GDM1 (cell line): Measurements from ENCODE around the gene RNF121.

Source experiments
- DNase-seq: peaks from one replicate; lab custom pipeline; 2025; lab: John Stamatoyannopoulos, UW

RNF121 gene

DNA sequence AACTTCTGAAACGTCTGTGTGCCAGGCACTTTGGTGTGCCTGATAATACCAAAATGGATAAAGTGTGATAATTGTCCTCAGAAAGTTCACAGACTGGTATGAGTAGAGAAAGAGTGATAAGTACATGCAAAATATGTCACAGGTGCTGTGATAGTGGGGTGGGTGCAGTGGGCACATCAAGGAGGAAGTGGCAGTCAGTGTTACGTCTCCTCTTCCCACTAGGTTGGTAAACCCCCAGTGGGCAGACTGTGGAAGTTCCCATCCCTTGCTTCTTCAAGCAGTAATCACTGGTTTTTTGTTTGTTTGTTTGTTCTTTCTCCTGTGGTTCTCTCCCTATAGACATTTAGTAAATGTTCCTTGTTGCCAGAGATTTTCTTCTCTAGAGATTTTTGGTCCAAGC, 5.4 kb downstream of the RNF121 start:
- DNase-seq = no peak

DNA sequence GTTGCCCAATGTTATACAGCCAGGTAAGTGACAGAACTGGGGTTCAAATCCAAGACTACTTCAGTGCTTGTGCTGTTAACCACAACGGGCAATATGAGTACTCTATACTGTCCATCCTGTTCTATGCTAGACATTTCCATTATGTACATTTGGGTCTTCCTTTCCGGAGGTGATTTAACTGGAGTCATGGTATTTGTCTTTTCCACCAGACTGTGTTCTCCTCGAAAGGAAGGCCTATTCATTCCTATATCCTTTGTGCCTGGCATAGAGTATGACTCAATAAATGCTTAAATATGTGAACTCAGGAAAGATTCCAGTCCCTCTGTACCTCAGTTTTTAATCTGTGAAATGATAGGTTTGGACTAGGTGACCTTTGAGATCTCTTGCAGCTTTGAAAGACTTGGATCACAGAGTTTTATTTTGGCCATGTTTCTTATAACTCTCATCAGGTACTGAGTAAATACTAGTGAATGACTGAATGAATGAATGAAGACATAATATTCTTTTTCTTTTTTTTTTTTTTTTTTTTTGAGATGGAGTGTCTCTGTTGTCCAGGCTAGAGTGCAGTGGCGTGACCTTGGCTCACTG, 6.6 kb downstream of the RNF121 start:
- no peak for DNase-seq

DNA sequence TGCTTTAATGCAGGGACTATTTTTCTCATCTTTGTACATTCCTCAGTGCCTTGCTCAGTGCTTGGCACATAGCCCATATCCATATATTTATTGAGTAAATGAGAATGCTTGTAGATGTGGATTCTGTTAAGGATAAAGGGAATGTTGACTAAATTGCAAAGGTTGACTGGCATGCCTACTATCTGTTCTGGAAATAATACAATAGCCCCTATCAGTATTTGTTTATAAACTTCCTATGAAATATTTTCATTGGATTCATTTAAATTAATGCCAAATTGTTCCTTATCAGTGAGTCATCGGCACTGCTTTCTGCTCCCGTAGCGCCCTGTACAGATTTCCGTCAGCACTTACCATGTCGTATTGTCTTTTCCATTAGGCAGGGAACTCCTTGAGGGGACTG, 8.0 kb downstream of the RNF121 start:
- DNase-seq = no peak

DNA sequence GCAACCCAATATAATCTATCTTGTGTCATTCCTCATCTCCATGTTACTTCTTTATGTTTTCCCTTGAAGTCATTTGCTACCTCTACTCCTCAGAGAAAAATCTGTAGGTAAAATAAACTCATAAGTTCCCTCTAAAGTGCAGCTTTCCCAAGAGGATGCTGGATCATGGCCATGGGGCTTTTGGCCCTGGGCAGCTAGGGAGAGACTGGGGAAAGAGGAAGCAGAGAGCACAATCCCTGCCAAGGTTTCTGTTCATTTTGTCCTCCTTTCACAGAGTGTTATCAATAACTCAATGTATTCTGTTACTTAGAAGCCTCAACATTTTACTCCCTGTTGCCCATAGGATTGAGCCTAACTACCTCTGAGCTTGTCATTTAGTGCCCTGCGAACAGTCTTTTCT, 9.0 kb downstream of the RNF121 start:
- DNase-seq = no peak

DNA sequence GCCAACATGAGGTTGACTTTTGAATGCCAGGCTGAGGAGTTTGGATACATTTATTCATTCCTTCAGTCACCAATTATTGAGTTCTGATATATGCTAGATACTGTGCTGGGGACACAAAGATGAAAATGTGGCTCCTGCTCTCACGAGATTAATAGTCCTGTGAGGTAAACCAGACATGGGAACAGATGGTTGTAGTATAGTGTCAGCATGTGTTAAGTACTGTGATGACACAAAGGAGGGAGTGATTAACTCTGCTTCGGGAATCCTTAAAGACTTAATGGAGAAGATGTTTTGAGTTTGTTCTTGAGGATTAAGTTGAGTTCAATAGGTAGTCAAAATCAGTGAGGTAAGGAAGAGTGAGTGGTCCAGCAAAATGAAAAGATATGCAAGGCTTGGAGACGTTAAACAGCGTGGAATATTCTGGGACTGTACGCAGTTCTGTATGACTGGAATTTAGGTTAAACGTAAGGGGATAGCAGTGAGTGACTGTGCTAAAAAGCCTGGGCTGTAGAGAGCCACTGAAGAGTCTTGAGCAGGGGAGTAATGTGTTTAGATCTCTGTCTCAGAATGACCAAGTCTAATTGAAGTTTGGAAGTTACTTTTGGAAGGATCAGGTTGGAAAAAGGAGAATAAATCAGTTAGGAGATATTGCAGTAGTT, 11.8 kb downstream of the RNF121 start:
- no peak for DNase-seq

DNA sequence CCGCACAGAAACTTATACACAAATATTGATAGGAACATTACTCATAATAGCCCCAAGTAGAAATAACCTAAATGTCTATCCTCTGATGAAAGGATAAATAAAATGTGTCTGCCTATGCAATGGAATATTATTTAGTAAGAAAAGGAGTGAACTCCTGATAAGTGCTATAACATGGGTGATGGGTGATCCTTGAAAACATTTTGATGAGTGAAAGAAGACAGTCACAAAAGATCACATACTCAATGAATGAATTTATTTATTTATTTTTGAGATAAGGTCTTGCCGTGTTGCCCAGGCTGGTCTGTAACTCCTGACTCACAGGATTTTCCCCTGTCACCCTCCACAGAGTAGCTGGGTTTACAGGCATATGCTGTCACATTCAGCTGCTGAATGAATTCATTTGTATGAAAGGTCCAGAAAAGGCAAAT, 17.3 kb downstream of the RNF121 start:
- DNase-seq = no peak

DNA sequence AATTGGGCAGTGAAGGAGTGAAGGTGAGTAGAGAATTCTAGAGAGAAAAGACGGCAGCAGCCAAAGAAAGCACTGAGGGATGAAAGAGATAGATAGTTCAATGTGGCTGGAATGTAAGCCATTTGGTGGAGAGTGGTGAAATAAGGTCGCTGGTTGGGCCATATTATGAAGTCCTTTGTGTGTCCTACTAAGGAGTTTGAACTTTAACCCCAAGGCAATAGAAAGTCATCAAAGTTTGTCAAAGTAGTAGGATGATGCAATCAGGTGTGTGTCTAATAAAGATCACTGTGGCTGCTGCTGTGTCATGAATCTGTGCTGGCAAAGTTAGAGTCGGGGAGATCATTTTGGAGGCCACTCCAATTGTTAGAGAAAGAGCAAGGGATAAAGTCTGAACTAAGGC, 18.7 kb downstream of the RNF121 start:
- DNase-seq = no peak

DNA sequence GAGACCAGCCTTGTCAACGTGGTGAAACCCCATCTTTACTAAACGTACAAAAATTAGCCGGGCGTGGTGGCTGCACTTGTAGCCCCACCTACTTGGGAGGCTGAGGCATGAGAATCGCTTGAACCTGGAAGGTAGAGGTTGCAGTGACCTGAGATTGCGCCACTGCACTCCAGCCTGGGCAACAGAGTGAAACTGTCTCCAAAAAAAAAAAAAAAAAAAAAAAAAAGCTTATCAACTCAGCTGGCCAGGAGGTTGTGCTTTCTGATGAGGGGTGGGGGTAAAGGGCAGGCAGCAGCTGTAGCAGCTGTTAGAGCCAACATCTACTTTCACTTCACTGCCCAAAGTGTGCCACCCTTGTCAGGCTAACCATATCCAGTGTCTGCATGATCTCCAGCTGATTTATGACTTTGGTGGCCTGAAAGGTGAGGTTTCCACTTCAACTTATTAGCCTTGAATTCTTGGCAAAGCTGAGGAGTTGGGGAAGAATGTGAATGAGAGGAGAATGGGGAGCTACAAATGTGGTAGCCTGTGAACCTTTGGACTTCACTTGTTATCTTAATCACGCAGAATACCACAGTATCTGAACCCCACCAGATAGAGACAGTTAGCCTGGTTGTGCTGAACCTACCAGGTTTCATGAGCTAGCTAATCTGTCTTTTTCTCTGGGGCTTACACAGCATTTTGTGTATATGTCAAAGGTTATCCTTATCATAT, 19.6 kb downstream of the RNF121 start:
- no peak for DNase-seq

DNA sequence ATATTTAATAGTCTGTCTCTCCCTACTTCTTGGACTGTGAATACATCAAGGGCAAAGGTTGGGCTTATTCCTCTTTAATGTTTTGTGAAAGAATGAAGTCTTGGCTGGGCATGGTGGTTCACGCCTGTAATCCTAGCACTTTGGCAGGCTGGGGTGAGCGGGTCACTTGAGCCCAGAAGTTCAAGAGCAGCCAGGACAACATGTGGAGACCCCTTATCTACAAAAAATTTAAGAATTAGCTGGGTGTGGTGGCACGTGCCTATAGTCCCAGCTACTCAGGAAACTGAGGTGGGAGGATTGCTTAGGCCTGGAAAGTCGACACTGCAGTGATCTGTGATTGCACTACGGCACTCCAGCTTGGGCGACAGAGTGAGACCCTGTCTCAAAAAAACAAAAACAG, 20.2 kb downstream of the RNF121 start:
- DNase-seq = no peak

DNA sequence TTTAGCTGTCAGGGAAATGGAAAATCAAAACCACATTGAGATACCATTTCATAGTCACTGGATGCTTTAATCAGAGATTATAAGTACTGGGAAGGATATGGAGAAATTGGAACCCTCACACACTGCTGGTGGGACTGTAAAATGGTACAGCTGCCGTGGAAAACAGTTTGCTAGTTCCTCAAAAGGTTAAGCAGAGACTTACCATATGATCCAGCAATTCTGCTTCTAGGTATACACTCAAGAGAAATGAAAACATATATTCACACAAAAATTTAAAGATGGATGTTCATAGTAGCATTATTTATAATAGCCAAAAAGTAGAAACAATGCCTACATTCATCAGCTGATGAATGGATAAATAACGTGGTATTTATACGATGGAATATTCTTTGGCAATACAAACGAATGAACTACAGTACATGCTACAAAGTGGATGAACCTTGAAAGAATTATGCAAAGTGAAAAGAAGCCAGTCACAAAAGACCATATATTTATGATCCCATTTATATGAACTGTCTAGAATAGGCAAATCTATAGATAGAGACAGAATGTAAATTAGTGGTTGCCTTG, 23.0 kb downstream of the RNF121 start:
- DNase-seq = no peak

DNA sequence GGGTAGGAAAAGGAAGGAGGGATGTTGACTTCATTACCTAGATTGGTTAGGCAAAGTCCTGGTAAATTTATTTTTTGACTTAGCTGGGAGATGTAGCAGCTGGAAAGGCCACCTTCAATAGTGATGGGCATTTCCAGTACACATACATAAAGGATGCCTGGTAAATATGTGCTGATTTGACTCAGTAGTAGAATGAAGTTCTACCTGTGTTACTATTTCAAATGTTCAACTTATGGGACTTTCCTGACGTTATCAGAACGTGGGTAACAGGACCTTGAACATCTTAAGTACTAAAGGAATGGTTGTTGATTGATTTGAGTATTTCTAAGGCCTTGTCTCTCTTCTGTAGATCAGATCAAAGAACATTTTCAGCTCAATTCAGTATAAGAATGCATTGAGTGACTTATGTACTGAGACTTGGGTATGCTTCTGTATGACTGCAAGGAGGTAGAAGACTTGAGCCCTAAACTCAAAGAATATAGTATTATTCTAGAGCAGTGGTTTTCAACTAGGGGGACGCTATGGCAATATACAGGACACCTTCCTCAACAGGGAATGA, 27.1 kb downstream of the RNF121 start:
- DNase-seq = no peak

DNA sequence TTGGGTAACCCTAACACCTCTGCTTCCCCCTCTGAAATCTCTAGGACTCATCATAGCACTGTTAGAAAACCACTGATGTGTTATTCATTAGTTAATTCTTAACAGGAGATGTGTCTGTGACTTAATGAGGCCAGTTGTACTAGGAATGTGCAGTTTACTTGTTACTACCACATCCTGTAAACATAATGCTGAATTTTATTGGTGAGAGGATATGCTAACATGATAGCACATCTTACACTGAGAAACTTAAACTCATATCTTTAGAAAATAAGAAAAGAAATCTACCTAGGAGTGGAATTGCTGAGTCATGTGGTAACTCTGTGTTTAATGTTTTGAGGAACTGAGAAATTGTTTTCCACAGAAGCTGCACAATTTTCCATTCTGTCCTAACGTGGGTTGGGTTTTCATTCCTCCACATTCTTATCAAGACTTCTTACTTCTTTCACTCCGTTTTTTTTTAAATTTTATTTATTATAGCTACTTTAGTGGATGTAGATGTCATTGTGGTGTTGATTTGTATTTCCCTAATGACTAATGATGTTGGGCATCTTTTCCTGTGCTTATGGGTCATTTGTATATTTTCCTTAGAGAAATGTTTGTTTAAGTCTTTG, 33.7 kb downstream of the RNF121 start:
- DNase-seq = no peak

DNA sequence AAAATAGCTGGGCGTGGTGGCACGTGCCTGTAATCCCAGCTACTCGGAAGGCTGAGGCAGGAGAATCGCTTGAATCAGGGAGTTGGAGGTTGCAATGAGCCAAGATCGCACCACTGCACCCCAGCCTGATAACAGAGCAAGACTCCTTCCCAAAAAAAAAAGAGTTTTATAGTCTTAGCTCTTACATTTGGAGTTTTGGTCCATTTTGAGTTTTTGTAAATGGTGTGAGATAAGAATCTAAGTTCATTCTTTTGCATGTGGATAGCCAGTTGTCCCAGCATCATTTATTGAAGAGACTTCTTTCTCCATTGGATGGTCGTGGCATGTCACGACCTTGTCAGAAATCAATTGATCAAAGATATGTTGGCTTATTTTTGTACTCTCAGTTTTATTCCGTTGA, 34.6 kb downstream of the RNF121 start:
- no peak for DNase-seq

DNA sequence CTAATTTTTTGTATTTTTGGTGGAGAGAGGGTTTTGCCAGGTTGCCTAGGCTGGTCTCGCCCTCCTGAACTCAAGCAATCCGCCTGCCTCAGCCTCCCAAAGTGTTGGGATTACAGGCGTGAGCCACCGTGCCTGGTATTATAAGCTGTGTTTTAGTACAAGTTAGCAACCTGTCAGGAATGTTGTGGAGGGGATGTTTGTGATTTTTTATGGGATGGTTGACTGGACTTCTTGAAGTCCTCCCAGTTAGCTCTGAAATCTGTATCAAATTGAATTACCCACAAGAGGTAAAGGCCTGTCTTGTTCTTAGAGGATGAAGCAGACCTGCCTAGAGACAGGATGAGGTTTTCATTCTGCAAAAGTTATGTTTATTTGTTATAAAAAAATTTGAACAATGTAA, 35.8 kb downstream of the RNF121 start:
- DNase-seq = no peak

DNA sequence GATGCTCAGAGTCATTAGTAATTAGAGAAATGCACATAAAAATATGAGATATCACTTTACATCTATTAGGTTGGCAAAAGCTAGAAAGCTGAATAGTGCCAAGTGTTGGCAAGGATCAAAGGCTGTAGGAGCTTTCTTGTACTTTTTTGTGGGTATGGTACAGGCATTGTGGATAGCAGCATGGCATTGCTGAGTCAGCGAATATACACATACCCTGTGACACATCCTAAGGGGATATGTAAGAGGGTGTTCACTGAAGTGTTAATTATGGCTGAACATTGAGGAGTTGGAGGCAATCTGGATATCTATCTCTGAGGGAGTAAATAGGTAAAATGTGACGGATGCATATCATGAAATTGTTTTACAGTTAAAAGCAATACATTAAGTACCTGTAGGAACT, 42.8 kb downstream of the RNF121 start:
- no peak for DNase-seq

DNA sequence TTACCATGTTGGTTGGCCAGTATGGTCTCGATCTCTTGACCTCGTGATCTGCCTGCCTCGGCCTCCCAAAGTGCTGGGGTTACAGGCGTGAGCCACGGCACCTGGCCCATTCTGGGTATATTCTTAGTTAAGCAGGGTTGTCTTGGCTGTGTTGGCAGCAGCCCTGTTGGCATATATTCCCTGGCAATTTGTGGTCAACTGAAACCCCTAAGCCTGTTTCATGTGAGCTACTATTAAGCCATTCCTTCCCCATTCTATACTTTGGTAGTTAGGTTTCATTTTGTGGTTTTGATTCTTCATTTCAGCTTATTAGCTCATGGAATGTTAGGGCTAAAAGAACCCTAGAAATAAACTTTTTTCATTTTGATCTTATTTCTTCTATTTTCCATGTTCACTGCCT, 47.7 kb downstream of the RNF121 start:
- DNase-seq = no peak

DNA sequence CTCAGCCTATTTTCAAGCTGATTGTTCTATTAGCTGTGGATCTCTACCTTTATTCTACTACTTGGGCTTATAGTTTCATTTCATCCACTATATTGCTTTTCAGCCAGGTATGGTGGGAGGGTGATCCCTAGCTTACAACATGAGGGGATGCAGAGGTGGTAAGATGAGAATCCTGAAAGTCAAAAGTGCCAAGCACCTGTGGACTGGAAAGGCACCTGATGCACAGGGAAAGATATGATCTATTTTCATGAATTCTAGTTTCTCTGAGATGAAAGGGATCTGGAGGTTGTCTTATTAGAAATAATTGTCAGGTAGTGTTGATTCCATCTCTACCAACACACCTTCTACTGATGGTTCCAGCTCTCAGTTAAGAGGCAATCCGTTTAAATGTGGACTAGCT, 48.2 kb downstream of the RNF121 start:
- DNase-seq = no peak

DNA sequence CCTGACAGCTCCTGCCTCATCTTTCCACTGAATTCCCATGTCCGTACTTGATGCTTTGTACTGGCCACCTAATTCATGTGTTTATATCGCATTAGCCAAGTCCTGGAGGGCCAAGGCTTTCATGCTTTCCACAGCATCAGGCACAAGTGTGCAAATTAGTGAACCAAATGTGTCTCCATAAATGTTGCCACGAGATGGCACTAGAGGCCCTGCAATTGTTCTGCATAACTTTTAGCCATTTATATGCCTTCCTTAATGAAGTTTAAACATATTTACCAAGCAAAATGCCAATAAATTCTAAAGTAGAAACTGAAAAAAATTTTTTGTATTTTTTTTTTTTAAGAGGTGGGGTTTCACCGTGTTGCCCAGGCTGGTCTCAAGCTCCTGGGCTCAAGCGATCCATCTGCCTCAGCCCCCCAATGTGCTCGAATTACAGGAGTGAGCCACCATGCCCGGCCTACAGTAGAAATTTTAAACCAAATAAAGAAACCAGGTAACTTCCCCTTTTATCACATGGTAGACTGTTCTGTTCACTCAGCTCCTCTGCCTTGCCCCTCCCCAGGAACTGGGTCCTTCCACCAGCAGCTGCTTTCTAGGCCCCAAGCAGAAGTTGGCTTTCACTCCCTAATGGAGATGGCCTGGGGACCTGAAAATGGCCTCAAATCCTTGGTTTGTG, 49.0 kb downstream of the RNF121 start:
- peak; percentile 50 for DNase-seq

DNA sequence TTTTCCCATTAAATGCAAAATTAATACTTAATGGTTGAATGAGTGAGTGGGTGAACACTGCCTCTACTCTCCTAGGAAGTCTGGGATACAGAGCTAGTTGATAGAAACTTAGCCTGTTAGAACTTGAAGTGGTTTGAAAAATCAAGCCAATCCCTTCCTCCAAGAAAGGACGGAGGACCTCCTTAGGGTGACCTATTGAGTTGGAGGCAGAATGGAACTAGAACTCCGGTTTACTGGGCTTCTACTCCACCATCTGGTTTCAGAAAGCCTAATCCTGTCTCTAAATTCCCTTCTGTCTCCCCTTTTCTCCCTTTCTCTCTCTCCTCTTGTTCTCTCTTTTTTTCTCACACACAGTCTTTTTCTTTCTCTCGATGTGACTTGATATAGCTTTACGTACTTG, 50.2 kb downstream of the RNF121 start:
- no peak for DNase-seq

DNA sequence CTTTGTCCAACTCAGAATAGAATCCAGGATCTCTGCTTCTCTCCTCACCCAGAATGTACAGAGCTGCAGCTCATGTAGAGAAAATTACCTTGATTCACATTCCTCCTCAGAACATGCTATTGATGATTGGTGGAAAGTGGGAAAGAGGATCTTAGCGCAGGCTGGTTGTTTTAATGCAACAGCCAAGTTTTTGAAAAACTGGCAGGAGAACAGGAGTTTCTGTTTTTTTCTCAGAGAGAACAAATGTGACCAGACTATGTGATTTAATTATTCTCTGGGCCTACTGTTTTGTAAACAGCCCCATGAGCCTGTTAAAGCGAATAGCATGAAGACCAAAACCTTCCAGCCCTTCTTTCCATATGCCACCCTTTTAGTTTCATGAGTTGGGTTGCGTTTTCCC, 50.8 kb downstream of the RNF121 start:
- DNase-seq = no peak

DNA sequence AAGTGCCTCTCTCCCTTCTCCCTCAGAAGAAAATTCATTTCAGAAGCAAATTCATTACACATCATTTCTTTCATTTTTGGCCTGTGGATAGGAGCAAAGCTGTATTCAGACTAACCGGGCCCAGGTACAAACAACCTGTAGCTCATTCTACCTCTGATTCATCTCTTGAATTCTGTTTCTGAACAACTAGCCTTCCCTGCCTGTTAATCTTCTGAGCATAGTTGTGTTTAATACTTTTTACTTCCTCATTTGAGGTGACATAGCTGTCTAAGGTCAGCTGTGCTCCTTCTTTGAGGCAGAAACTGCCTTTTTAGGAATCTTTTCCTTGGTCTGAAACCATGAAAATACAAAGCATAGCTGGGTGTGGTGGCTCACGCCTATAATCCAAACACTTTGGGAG, 57.3 kb downstream of the RNF121 start:
- DNase-seq = no peak

DNA sequence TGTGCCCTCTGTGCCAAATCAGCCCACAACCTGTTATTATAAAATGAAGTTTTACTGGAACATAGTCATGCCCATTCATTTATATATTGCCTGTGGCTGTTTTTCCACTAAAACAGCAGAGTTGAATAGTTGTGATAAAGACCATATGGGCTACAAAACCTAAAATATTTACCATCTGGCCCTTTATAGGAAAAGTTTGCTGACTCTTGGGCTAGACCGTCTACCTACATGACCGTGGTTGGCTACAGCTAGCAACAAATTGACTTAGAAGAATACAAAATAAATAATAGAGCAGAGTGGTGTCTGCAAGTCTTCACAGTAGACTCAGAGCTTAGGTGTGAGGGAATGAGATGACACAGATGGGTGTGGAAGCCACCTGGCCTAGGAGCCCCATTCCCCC, 58.7 kb downstream of the RNF121 start:
- DNase-seq = no peak
